Endothelial cell of umbilical vein (primary cell): Measurements from ENCODE around the gene GRAMD4. TPM values are rescaled to one million over a fixed set of nuclear protein-coding genes. Genes with fewer than 3 reads are reported as not detected.

Experiments used
- BruUV-seq: library from RNA; stranded (reverse); fragments of 400-500 nt; replicated peaks from 2 replicates; lab custom pipeline; 2021; lab: Mats Ljungman, UMichigan
- CTCF ChIA-PET: fragments of 300-600, 350-600 bp; sonication (Branson Sonifier 250); formaldehyde crosslinking; loops from one replicate; lab custom pipeline; 2021; ENCODE audit warnings: antibody characterized with exemption, inconsistent platforms; lab: Charles Lee
- POLR2A ChIA-PET: fragments of 300-600, 350-600 bp; sonication (Branson Sonifier 250); formaldehyde crosslinking; loops from one replicate; lab custom pipeline; 2021; ENCODE audit warnings: antibody characterized with exemption, inconsistent platforms; lab: Charles Lee
- DNase-seq: peaks from one replicate; pipeline ENCODE4 v3.0.0-alpha.2; 2011; ENCODE audit warnings: low read depth, low spot score
- FAIRE-seq: peaks from 2 replicates; lab custom pipeline; 2011; peaks lifted over from hg19 to GRCh38; lab: Jason Lieb, UNC
- H2AFZ ChIP-seq: 2 replicates; pipeline ENCODE4 v1.6.0; 2012; ENCODE audit warnings: low read depth, low read length, control low read depth, inconsistent platforms
- H3K27ac ChIP-seq: 2 replicates; pipeline ENCODE4 v1.5.1; 2011; ENCODE audit warnings: low read depth, mild to moderate bottlenecking, control low read depth, low read length, moderate library complexity; ENCODE audit not compliant: insufficient read depth
- H3K27me3 ChIP-seq, 2 experiments: 2 replicates each; pipeline versions ENCODE4 v1.6.0 to v1.6.1; 2011; ENCODE audit warnings: low read length in 2 of 2, mixed read lengths in 1 of 2; ENCODE audit not compliant: control insufficient read depth in 2 of 2, insufficient read depth in 2 of 2
- H3K36me3 ChIP-seq, 2 experiments: 2 replicates in 1 of 2; 3 replicates in 1 of 2; pipeline ENCODE4 v1.5.1; 2011; ENCODE audit warnings: low read length in 2 of 2, mild to moderate bottlenecking in 1 of 2, moderate library complexity in 1 of 2; ENCODE audit not compliant: control insufficient read depth in 2 of 2, insufficient read depth in 2 of 2; ENCODE audit errors: extremely low read depth in 1 of 2
- H3K4me1 ChIP-seq: 3 replicates; pipeline ENCODE4 v1.5.1; 2011; ENCODE audit warnings: mild to moderate bottlenecking, low read length; ENCODE audit not compliant: control insufficient read depth, insufficient read depth; ENCODE audit errors: extremely low read depth
- H3K4me2 ChIP-seq: 2 replicates; pipeline ENCODE4 v1.6.1; 2011; ENCODE audit warnings: low read length, control low read depth, mixed read lengths; ENCODE audit not compliant: insufficient read depth
- H3K4me3 ChIP-seq, 3 experiments: fragments of 200-600 bp in 1 of 3; sonication (generic), shearing (Covaris generic) in 1 of 3; replicated peaks in 1 of 3; 2 replicates each; pipeline ENCODE4 v1.5.1; 2011 to 2016; ENCODE audit warnings: control low read depth in 3 of 3, low read length in 3 of 3, mild to moderate bottlenecking in 2 of 3, inconsistent platforms in 1 of 3, low read depth in 1 of 3, moderate library complexity in 1 of 3; ENCODE audit not compliant: insufficient read depth in 1 of 3
- H3K79me2 ChIP-seq: 2 replicates; pipeline ENCODE4 v1.6.0; 2012; ENCODE audit warnings: low read length, inconsistent platforms; ENCODE audit not compliant: control insufficient read depth, insufficient read depth
- H3K9ac ChIP-seq: replicated peaks from 2 replicates; pipeline ENCODE3; 2011; ENCODE audit warnings: low read length, control low read depth; ENCODE audit not compliant: insufficient read depth; ENCODE audit errors: extremely low read depth
- H3K9me1 ChIP-seq: replicated peaks from 3 replicates; pipeline ENCODE4 v1.6.0; 2011; ENCODE audit warnings: mild to moderate bottlenecking, low read length; ENCODE audit not compliant: control insufficient read depth, insufficient read depth; ENCODE audit errors: extremely low read depth
- H3K9me3 ChIP-seq: replicated peaks from 2 replicates; pipeline ENCODE4 v1.5.1; 2012; ENCODE audit warnings: low read length, inconsistent platforms; ENCODE audit not compliant: control insufficient read depth, insufficient read depth
- H4K20me1 ChIP-seq: replicated peaks from 2 replicates; pipeline ENCODE3; 2011; ENCODE audit warnings: mild to moderate bottlenecking, low read length; ENCODE audit not compliant: control insufficient read depth, insufficient read depth; ENCODE audit errors: extremely low read depth
- EZH2 ChIP-seq: IDR thresholded peaks from 2 replicates; pipeline ENCODE4 v1.6.1; 2012; ENCODE audit warnings: borderline replicate concordance, low read depth, mild to moderate bottlenecking, moderate library complexity, low read length, inconsistent platforms; ENCODE audit not compliant: severe bottlenecking
- FOS ChIP-seq: IDR thresholded peaks from 2 replicates; pipeline ENCODE4 v1.6.1; 2011; ENCODE audit warnings: mild to moderate bottlenecking, low read length, moderate library complexity, borderline replicate concordance; ENCODE audit not compliant: insufficient read depth
- GATA2 ChIP-seq: IDR thresholded peaks from 2 replicates; pipeline ENCODE4 v1.7.0; 2011; ENCODE audit warnings: low read depth, mild to moderate bottlenecking, moderate library complexity, mixed read lengths, low read length; ENCODE audit not compliant: insufficient read length, insufficient read depth
- JUN ChIP-seq: IDR thresholded peaks from 2 replicates; pipeline ENCODE4 v1.6.1; 2011; ENCODE audit warnings: borderline replicate concordance, low read depth; ENCODE audit not compliant: insufficient read length, insufficient read depth
- MYC ChIP-seq: IDR thresholded peaks from one replicate; pipeline ENCODE4 v1.6.1; 2011; ENCODE audit warnings: mild to moderate bottlenecking, low read depth, low read length
- POLR2A ChIP-seq: IDR thresholded peaks from 2 replicates; pipeline ENCODE4 v1.6.1; 2012; ENCODE audit warnings: low read depth, mild to moderate bottlenecking, control low read depth, low read length
- POLR2AphosphoS5 ChIP-seq: IDR thresholded peaks from 2 replicates; pipeline ENCODE4 v1.6.1; 2012; ENCODE audit warnings: low read depth, mild to moderate bottlenecking, control low read depth, low read length, moderate library complexity; ENCODE audit not compliant: insufficient read depth
- dilution Hi-C: fragments of 300-500 bp; cut with MboI; formaldehyde crosslinking; loops from one replicate; pipeline ENCODE4 v1.15.0; 2019; ENCODE audit warnings: low sequenced_read_pairs; ENCODE audit not compliant: extremely low pct_ligation_motif_present
- intact Hi-C: fragments of 100-400 bp; cut with micrococcal nuclease; formaldehyde crosslinking; loops from one replicate; pipeline ENCODE4 v1.10.0; 2022
- polyA plus RNA-seq, 4 experiments: library from polyadenylated mRNA; depleted of rRNA in 3 of 4; stranded (reverse) in 3 of 4; unstranded in 1 of 4; fragments of >200 nt; gene quantifications; 2 replicates each; pipeline versions ENCODE4 v1.2.1 to v1.2.3, GENCODE V29; 2011 to 2012; ENCODE audit warnings: missing spikeins in 1 of 4
- total RNA-seq: library from RNA; stranded (reverse); gene quantifications from 2 replicates; pipeline ENCODE4 v1.2.3, GENCODE V29; 2021
- TF ChIP-seq, protein P1 (sequence below), 2 donors: IDR thresholded peaks; 1 replicate in 1 of 2; 2 replicates in 1 of 2; pipeline ENCODE4 v1.5.1; 2011; ENCODE audit warnings: low read length in 2 of 2, mild to moderate bottlenecking in 2 of 2, moderate library complexity in 2 of 2, control low read depth in 1 of 2, inconsistent platforms in 1 of 2, low read depth in 1 of 2; ENCODE audit not compliant: insufficient read depth in 1 of 2; ENCODE audit errors: extremely low read depth in 1 of 2
- TF ChIP-seq, protein P2 (sequence below): IDR thresholded peaks from 2 replicates; pipeline ENCODE4 v1.6.1; 2011; ENCODE audit not compliant: insufficient read depth, insufficient read length

Gene GRAMD4
- total and polyA plus RNA-seq, 2 donors (not counting 3 experiments of a cell fraction or from before 2014, with no cell fraction given), result 5.9 to 14.8 TPM

DNA sequence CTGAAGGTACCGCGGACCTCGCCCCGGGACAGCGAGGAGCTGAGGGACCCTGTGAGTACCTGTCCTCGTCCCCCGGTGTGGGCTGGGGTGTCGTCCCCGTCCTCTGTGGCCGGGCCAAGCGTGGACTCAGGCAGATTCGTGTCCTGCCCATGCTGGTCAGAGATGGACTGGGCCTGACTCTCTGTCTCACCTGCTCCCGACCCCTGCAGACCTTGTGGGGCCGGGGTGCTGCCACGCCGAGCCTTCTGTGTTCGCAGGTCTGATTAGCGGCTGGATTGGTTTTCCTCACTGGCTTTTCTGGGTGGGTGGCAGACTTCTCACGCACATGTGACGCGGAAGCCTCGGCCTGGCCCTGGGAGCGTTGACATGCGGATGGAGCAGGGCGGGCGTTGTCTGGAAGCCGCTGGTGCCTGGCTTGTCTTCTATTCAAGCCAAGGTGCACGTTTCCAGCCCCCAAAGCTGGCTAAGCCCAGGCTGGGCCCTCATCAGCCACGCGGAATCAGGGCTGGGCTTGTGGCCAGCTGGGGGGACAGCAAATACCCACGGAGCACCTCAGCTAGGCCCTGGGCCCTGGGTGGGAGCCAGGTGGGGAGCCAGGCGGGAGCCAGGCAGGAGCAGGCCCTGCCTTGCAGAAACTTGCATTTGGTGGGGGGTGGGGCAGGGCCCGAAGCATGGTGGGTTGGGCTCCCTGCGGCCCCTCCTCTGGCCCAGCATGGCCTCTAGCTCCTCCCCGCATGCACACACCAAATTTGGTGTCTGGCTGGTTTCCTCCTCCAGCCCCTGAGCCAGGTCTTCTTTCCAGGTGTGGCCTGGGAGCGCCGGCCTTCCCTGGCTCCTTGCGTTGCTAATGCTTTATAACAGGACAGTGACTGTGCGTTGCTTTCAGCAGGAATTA is 7.0 kb downstream of the GRAMD4 start:
- H3K9ac ChIP-seq, result no peak overlapping the region
- DNase-seq, result no peak
- H3K27me3 ChIP-seq, result no peaks in the 10 kb centered on the region
- H4K20me1 ChIP-seq, result no peaks in the 10 kb centered on the region
- no peaks in the 10 kb centered on the region for H3K9me3 ChIP-seq
- H3K4me1 ChIP-seq, result peaks cover 2% of the 10 kb centered on the region
- dilution Hi-C loops, result no loop called here
- no peak for FAIRE-seq
- no TSS peak for BruUV-seq
- no peak overlapping the region for H3K27ac ChIP-seq
- intact Hi-C loops, result no loop called here
- TF ChIP-seq FOS, result no peak
- TF ChIP-seq EZH2, result no peak
- TF ChIP-seq, protein P1, sequence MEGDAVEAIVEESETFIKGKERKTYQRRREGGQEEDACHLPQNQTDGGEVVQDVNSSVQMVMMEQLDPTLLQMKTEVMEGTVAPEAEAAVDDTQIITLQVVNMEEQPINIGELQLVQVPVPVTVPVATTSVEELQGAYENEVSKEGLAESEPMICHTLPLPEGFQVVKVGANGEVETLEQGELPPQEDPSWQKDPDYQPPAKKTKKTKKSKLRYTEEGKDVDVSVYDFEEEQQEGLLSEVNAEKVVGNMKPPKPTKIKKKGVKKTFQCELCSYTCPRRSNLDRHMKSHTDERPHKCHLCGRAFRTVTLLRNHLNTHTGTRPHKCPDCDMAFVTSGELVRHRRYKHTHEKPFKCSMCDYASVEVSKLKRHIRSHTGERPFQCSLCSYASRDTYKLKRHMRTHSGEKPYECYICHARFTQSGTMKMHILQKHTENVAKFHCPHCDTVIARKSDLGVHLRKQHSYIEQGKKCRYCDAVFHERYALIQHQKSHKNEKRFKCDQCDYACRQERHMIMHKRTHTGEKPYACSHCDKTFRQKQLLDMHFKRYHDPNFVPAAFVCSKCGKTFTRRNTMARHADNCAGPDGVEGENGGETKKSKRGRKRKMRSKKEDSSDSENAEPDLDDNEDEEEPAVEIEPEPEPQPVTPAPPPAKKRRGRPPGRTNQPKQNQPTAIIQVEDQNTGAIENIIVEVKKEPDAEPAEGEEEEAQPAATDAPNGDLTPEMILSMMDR (IDR thresholded peaks at IDR 0.05; ENCODE audit: extremely low read depth in 1 of 2, insufficient read depth in 1 of 2, low read depth in 1 of 2, low read length in 2 of 2), result no peak
- TF ChIP-seq POLR2A, result no peak
- TF ChIP-seq, protein P2, sequence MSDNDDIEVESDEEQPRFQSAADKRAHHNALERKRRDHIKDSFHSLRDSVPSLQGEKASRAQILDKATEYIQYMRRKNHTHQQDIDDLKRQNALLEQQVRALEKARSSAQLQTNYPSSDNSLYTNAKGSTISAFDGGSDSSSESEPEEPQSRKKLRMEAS, result no peak
- TF ChIP-seq GATA2, result no peak
- no peak for TF ChIP-seq MYC
- TF ChIP-seq POLR2AphosphoS5, result no peak
- TF ChIP-seq JUN, result no peak
- H3K9me1 ChIP-seq, result no peaks in the 10 kb centered on the region
- H3K4me3 ChIP-seq, result no peak overlapping the region
- no peak overlapping the region for H2AFZ ChIP-seq
- no peaks in the 10 kb centered on the region for H3K79me2 ChIP-seq
- no peaks in the 10 kb centered on the region for H3K36me3 ChIP-seq
- ChIA-PET CTCF (no interaction called here), POLR2A (no interaction called here)
- no peak overlapping the region for H3K4me2 ChIP-seq
